ENCODE data around the gene CALCB. TPM values are rescaled to one million over a fixed set of nuclear protein-coding genes. Genes with fewer than 3 reads are reported as not detected.
"Not testable (repeated sequence)": the region's sequence is repeated elsewhere in the genome, so short reads cannot be mapped to it uniquely, and the experiment has no call there.

CALCB gene
- total and polyA plus RNA-seq, 2 experiments from 2014 or later = not detected

DNA sequence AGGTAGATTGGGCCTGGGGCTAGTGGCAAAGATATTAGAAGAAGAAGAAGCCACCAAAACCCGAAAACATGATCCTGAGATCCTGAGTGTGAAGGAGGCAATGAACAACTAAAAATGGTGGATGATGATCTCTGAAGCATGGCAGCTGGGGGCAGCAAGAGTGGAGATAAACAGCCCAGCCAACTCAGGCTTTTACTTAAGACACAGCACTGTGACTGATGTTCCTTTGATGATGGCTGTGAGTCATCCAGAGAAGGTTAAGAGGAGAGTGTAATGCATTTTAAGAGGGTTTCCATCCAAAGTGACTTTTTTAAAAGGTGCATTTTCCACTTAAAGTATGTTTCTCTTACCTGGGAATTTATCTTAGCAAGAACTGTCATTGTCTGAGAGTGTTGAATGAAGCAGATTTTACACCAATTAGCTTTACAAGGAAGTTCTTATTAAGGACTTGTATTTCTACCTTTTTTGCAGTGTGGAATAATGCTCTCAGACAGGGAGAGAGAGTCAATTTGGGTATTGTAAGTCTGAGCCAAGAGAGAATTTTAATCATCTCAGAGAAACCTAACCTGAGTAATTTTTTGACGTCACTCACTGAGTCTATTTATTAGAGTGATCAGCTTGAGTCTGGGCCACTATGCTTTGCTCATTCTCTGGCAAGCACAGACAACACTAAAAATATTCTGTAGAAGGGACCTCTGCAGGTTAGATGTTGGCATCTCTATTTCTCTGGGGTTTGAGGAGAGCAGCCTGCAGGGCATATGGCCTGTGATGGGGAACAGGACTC, 14.1 kb upstream of the CALCB start:
- Histone ChIP-seq H4K20me1 (ENCODE audit: insufficient read depth) (no peaks in the 10 kb centered on the region), H3K4me3 (no peak overlapping the region), H3K27ac (no peak overlapping the region), H3F3A (ENCODE audit: insufficient read depth) (no peaks in the 10 kb centered on the region), H3K4me1 (ENCODE audit: insufficient read depth) (no peaks in the 10 kb centered on the region), H3K4me2 (ENCODE audit: unreplicated experiment) (no peak overlapping the region), H3K36me3 (ENCODE audit: low read depth) (no peaks in the 10 kb centered on the region), H3K9me2 (ENCODE audit: insufficient read depth) (no peaks in the 10 kb centered on the region), H3K9ac (no peak overlapping the region), H2AFZ (no peak overlapping the region), H3K9me3 (ENCODE audit: low read depth) (no peaks in the 10 kb centered on the region), H3K27me3 (replicated peaks; ENCODE audit: insufficient read depth) (peaks cover 3% of the 10 kb centered on the region), H3K79me2 (ENCODE audit: insufficient read depth) (no peaks in the 10 kb centered on the region)
- peak; percentile 16 for DNase-seq
- 40 to 41% methylated on average over 2 of the region's 2 CpGs for WGBS, 2 experiments (ENCODE audit: low coverage in 1 of 2, low lambda C conversion rate in 2 of 2, missing lambda C conversion rate in 2 of 2)
- TF ChIP-seq EZH2phosphoT487 (IDR thresholded peaks at IDR 0.05; ENCODE audit: insufficient read depth, low read depth) (no peak), EZH2 (IDR thresholded peaks at IDR 0.05; ENCODE audit: insufficient read depth, poor library complexity, severe bottlenecking) (no peak)
- in situ Hi-C loops (cut with MboI) = no loop called here

- no peak overlapping the region for H3K4me2 ChIP-seq (ENCODE audit: unreplicated experiment)
- no peaks in the 10 kb centered on the region for H4K20me1 ChIP-seq (ENCODE audit: insufficient read depth)
- TF ChIP-seq EZH2phosphoT487 (IDR thresholded peaks at IDR 0.05; ENCODE audit: insufficient read depth, low read depth) (no peak), EZH2 (IDR thresholded peaks at IDR 0.05; ENCODE audit: insufficient read depth, poor library complexity, severe bottlenecking) (no peak)
- no peak overlapping the region for H2AFZ ChIP-seq
- no peaks in the 10 kb centered on the region for H3K4me1 ChIP-seq (ENCODE audit: insufficient read depth)
- WGBS, 2 experiments (ENCODE audit: low coverage in 1 of 2, low lambda C conversion rate in 2 of 2, missing lambda C conversion rate in 2 of 2) = 51 to 54% methylated on average over 9 of the region's 9 CpGs
- H3K9ac ChIP-seq = no peak overlapping the region
- DNase-seq = no peak
- no peaks in the 10 kb centered on the region for H3K9me3 ChIP-seq (ENCODE audit: low read depth)
- no peaks in the 10 kb centered on the region for H3K79me2 ChIP-seq (ENCODE audit: insufficient read depth)
- no peak overlapping the region for H3K4me3 ChIP-seq
- no peak overlapping the region for H3K27ac ChIP-seq
- no peaks in the 10 kb centered on the region for H3K36me3 ChIP-seq (ENCODE audit: low read depth)
- H3K27me3 ChIP-seq (replicated peaks; ENCODE audit: insufficient read depth) = peaks cover 17% of the 10 kb centered on the region
- no peaks in the 10 kb centered on the region for H3K9me2 ChIP-seq (ENCODE audit: insufficient read depth)
- in situ Hi-C loops (cut with MboI) = no loop called here
- no peaks in the 10 kb centered on the region for H3F3A ChIP-seq (ENCODE audit: insufficient read depth)
Measured at GRCh38 chr11:15062599-15062998, 10.8 kb upstream of the CALCB start.

DNA sequence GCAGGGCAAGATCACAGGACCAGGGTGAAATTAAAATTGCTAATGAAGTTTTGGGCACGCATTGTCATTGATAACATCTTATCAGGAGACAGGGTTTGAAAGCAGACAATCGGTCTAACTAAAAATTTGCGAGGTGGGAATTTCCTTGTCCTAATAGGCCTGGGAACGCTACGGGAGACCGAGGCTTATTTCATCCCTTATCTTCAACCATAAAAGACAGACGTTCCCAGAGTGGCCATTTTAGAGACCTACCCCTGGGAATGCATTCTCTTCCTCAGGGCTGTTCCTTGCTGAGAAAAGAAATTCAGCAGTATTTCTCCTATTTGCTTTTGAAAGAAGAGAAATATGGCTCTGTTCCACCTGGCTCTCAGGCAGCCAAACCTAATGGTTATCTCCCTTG, 3.6 kb upstream of the CALCB start:
- not testable (repeated sequence) for H3K9me2 ChIP-seq (ENCODE audit: insufficient read depth); H3K4me3 ChIP-seq; H2AFZ ChIP-seq; H4K20me1 ChIP-seq (ENCODE audit: insufficient read depth); DNase-seq; H3K36me3 ChIP-seq (ENCODE audit: low read depth); H3K9ac ChIP-seq; H3K79me2 ChIP-seq (ENCODE audit: insufficient read depth); H3F3A ChIP-seq (ENCODE audit: insufficient read depth); H3K27ac ChIP-seq; H3K9me3 ChIP-seq (ENCODE audit: low read depth); H3K4me2 ChIP-seq (ENCODE audit: unreplicated experiment)
- WGBS, 2 experiments (ENCODE audit: low coverage in 1 of 2, low lambda C conversion rate in 2 of 2, missing lambda C conversion rate in 2 of 2) = 71 to 72% methylated on average over 7 of the region's 7 CpGs
- Histone ChIP-seq H3K27me3 (replicated peaks; ENCODE audit: insufficient read depth) (peaks cover 27% of the 10 kb centered on the region), H3K4me1 (ENCODE audit: insufficient read depth) (peaks cover 11% of the 10 kb centered on the region; the same call in 1 of the 2 replicates)
- in situ Hi-C loops (cut with MboI) = loop anchor here (10.0 kb wide), 1 partner anchor 155 kb away; no protein-coding TSS in a partner anchor

DNA sequence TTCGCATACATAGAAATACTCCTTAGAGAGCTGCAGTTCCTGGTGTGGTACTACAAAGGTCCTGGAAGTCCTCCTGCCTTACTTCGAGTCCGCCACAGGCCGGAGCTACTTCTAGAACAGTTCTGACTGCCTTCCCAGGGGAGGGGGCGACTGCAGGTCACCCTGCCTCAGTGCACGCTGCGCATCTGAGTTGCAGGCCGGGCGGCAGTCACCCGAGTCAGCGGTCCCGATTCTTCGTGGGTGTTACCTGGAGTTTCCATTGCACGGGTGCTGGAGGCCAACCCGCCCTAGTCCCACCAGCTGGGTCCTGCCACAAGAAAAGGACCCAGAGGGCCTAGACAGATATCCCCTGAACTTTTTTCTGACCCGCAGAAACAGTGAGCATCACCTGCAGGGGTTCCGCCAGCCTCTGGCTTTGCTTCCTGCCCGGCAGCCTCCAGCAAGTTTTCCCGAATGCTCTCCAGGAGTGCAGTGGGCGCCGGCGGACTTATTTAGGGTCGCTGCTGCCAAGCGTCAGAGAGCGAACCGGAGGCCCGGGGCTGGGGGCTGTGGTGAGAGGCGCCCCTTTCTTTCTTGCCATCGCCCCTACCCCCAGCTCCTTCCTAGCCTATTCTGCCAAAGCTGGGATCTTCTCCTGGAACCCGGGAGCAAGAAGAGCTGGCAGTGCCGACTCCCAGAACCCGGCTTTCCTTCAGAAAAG, 1.7 kb upstream of the CALCB start:
- H3K9me3 ChIP-seq (ENCODE audit: low read depth) = no peaks in the 10 kb centered on the region

More for the DNA sequence above, 1.7 kb upstream of the CALCB start:
- TF ChIP-seq EZH2phosphoT487 (IDR thresholded peaks at IDR 0.05; ENCODE audit: insufficient read depth, low read depth) (no peak), EZH2 (IDR thresholded peaks at IDR 0.05; ENCODE audit: insufficient read depth, poor library complexity, severe bottlenecking) (no peak)
- Histone ChIP-seq H3K36me3 (ENCODE audit: low read depth) (no peaks in the 10 kb centered on the region), H3K4me3 (no peak overlapping the region), H2AFZ (no peak overlapping the region), H3K9ac (no peak overlapping the region), H4K20me1 (ENCODE audit: insufficient read depth) (no peaks in the 10 kb centered on the region), H3K4me2 (ENCODE audit: unreplicated experiment) (no peak overlapping the region), H3K9me2 (ENCODE audit: insufficient read depth) (no peaks in the 10 kb centered on the region), H3F3A (ENCODE audit: insufficient read depth) (no peaks in the 10 kb centered on the region), H3K79me2 (ENCODE audit: insufficient read depth) (no peaks in the 10 kb centered on the region), H3K27ac (no peak overlapping the region), H3K27me3 (replicated peaks; ENCODE audit: insufficient read depth) (peaks cover 19% of the 10 kb centered on the region), H3K4me1 (ENCODE audit: insufficient read depth) (peaks cover 11% of the 10 kb centered on the region; the same call in 1 of the 2 replicates)
- in situ Hi-C loops (cut with MboI) = loop anchor here (10.0 kb wide), 1 partner anchor 157 kb away; no protein-coding TSS in a partner anchor
- 82 to 85% methylated on average over 30 to 31 of the region's 32 CpGs for WGBS, 2 experiments (ENCODE audit: low coverage in 1 of 2, low lambda C conversion rate in 2 of 2, missing lambda C conversion rate in 2 of 2)
- DNase-seq = no peak
